HG03039 (cell line): ENCODE data around the gene ARSK.
A peak's percentile ranks its signal among the peaks of the same experiment; 100 is the strongest.

ENCODE experiments used
- ATAC-seq: cut with Tn5 transposase; IDR thresholded peaks from one replicate; pipeline ENCODE4 v1.9.1; 2021; ENCODE audit warnings: mild to moderate bottlenecking, moderate library complexity; ENCODE audit not compliant: unreplicated experiment

ARSK gene, protein sequence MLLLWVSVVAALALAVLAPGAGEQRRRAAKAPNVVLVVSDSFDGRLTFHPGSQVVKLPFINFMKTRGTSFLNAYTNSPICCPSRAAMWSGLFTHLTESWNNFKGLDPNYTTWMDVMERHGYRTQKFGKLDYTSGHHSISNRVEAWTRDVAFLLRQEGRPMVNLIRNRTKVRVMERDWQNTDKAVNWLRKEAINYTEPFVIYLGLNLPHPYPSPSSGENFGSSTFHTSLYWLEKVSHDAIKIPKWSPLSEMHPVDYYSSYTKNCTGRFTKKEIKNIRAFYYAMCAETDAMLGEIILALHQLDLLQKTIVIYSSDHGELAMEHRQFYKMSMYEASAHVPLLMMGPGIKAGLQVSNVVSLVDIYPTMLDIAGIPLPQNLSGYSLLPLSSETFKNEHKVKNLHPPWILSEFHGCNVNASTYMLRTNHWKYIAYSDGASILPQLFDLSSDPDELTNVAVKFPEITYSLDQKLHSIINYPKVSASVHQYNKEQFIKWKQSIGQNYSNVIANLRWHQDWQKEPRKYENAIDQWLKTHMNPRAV

DNA sequence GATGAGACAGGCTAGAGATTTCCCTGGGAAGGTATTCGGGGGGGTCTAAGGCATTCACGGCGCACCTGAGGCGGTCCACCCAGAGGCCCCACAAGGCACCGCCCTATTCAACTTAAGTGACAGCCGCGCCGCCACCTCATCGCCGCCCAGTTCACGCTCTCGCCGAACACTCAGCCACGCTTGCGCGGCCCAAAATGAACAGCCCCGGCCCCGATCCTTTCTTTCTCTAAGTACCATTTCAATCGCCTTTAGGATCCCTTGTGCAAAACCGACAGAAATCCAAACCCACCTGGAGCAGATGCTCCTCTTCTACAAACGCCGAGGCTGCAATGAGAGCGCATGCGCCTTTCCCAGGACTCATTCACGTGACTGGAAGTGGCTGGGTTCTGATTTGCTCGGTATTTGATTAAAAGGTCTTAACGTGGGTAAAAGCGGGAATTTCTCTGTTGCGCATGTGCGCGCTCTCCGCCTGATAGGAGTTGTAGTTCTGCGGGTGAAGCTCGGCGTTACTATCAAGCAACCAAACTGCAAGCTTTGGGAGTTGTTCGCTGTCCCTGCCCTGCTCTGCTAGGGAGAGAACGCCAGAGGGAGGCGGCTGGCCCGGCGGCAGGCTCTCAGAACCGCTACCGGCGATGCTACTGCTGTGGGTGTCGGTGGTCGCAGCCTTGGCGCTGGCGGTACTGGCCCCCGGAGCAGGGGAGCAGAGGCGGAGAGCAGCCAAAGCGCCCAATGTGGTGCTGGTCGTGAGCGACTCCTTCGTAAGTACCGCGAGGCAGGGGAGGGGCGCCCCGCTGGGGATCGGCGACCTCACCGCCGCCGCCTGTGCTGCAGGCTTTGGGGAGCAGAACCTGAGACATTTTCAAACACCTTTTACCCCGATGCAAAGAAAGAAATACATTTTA, at the start of gene ARSK, which contains the start of gene SKIC3:
ARSK (plus strand) TSS at position 455 of the 902 bp plus-strand sequence; CDS start at position 633, 178 bp downstream.
SKIC3 (minus strand) TSS at position 331 of the 902 bp plus-strand sequence. CDS start 7,827 bp downstream, outside the sequence.
- peak; percentile 89 for ATAC-seq

DNA sequence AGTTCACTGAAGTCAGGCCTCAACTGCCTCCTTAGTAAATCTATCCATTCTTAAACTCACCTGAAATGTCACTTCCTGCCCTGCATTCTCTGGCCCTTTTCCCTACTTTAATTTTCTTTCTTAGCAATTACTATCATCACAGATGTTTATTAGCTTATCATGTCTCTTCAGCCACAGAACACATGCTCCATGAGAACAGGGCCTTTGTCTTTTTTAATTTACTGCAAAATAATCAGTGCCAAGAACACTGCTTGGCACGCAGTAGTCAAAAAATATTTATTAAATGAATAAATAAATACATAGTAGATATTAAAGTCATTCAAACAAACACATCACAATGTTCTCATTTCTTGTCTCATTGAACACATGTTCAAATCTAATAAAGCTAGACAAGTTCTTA, 46.4 kb upstream of the ARSK start:
- no peak for ATAC-seq

DNA sequence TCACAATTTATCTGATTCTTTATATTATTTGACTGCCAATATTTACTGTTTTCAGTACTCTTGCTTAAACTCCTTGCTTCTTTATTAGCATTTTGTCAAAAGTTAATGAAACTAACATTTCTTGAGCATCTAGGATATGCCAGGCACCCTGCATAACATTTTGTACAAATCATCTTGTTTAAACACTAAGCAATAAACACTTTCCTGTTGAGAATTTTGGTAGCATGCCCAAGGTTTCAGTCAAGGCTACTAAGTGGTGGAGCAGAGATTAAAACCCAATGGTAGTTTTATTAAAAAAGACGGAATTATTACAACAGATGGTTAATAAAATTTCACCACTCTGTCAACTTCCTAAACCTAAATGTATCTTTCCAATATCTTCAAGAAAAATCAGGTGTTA, 43.3 kb upstream of the ARSK start:
- no peak for ATAC-seq

DNA sequence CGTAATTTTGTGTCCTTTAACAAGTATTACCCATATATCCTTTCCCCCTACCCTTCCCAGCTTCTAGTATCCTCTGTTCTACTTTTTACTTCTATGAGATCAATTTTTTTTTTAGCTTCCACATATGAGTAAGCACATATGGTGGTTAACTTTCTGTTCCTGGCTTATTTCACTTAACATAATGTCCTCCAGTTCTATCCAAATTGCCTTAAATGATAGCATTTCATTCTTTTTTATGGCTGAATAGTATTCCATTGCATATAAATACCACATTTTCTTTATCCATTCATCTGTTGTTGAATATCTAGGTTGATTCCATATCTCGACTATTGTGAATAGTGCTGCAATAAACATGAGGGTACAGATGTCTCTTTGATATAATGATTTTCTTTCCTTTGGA, 36.5 kb upstream of the ARSK start:
- ATAC-seq, result no peak

DNA sequence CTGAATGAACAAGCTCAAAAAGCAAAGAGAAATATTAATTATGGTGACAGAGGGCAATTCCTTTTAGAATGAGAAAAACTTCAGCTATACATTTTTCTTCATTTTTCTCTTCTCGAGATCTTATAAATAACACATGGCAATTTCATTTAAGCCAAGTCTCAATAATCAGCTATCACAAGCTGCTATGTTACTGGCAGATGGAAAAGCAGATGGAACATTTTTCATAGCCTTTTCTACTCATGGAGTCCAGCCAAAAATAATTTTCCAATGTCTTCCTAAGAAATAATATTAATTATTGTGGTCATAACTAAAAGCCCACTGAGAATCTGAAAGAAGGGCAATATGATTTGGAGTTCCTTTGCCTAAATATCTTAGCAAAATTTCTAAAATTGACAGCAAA, 35.8 kb upstream of the ARSK start:
- no peak for ATAC-seq

DNA sequence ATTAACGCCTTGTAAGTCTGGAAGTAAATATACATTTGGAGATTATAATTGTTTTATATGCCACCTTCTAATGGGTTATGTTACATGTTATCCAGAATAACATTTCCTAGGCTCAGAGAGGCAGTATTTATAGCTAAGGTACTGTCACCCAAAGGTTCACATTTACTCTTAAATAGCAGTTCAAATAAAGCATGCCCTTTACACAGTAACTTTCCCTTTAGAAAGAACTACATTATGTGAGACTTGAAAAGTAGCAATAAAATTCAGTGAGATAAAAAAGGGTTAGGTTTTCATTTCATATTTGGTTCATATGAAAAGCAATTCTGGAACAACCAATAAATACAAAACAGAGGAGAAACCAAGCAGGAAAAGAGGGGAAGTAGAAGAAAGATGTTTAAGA, 35.2 kb upstream of the ARSK start:
- no peak for ATAC-seq

DNA sequence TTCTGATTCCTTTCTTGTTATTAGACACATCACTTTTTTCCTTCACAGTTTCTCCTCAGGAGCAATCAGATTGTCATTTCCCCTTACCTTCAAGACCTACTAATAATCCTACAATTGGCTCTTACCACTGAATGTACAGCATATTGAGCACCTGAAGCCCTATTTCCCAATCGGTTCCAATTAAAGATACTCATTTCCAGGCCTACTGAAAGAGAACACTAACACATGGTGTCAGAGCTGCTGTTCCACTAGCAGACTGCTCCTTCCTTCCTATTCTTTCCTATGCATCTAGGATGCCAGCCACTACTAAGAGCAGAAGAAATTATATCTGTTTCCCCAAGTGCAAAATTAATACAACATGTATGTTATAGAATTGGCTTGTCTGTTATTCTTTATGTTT, 34.7 kb upstream of the ARSK start:
- no peak for ATAC-seq

DNA sequence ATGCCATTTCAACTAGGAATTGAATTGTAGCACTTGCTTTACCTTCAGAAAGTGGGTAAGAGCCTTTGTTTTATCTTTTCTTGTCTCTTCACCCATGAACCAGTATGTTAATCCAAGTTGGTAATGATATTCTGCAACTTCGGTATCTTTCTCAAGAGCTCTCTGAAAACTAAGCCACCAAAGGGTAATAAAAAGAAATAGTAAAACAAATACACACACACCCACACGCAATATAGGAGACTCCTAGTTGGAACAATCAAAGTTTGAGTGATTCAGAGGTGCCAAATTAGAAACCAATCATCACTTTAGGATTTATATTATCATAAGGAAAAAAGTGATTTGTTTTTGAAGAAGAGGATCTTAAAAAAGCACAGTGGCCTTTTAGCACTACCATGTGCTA, 30.5 kb upstream of the ARSK start:
- no peak for ATAC-seq

DNA sequence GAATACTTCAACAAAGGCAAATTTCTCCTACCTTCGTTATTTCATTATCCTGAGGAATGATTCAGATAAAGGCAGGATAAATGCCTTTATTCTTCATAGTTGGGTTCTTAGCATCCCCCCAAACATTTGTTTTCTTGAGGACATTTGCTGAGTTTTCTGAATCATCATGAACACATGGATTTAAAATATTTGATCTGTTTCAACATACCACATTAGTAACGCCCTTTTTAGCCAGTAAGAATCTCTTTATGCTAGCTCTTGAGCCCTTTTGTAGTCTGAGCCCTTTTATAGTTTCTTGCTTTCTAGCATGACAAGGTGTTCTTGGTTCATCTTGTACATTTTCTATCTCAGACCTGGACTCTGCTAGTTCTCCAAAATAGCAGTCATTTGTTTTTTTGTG, 28.0 kb upstream of the ARSK start:
- ATAC-seq, result no peak

DNA sequence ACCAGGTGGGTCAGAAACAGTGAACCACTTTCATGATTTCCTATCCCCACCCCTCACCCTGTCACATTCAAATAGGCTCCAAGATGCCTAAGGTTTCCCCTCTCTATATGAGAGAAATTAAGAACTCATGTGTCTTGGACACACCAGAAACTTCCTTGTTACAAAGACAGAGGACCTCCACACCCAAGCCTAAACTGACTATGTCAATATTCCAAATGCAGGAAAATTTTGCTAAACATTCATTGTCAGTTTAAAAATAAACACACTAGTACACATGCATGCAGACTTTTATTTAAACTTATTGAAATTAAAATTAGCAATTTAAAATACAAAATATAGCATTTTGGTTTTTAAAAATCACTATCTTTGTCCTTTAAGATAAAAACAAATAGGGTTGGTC, 26.3 kb upstream of the ARSK start:
- no peak for ATAC-seq

DNA sequence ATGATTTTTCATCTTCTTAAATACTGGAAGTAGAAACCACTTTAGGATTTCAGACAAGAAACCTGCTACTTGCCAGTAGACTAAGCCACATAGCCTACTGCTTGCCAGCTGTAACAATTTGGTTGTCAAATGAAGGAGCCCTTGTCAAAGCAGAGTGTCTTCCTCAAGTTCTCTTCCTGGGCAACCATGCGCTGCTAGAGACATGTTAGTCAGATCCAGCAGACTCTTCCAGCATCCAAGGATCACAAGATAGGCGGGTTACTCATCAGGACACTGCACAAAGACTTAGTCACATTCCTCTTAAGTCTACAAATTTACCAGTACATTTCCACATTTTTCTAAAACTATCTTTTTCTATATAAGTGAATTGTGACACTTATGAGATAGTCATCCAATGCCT, 24.5 kb upstream of the ARSK start:
- no peak for ATAC-seq

DNA sequence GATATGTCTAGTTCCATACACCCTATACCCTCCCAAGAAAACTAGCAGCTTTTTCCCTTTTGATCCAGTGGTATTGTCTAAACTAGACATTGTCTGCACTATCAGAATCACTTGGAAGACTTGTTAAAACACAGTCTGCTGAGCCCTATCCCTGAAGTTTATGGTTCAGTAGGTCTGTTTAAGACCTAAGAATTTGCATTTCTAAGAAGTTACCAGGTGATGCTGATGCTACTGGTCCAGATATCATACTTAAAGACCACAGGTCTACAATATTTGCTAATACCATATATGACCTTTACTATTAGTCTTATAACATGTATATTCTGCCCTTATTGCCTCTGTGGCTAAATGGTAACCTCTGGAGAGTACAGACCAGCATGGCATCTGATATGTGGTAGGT, 23.4 kb upstream of the ARSK start:
- ATAC-seq, result no peak

DNA sequence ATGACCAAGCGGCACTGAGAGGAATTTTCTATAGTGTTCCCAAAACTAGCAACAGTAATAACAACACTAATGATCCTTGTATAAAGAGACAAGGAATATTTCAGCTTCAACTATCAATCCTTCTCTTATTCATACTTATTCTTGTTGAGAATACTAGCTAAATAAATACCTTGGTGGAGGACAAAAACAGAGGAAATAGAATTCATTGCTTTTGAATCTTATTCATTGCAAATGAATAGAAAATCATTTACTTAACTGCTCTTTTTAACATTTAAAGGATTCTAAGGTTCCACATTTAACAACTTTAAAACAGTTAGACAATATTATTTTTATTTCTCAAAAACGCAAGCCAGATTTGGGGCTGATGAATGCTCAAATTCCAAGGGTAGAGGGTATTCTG, 22.5 kb upstream of the ARSK start:
- no peak for ATAC-seq

DNA sequence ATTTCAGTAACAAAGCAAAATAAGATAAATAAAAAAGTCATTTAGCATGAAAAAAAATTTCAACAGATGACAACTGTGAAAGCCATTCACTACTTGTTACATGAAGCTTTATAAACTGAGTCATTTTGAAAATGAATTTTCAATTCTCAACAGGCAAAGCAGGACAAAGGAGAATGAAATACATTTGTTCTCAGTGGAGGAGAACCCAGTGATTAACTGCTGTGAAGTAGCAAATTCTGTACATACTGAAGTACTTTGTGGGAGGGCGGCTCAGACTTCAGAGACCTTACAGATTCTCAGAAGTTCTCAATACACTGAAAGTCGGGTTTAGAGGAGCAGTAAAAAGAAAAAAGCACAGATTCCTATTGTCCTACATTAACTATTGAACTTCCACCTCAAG, 21.8 kb upstream of the ARSK start:
- ATAC-seq, result no peak

DNA sequence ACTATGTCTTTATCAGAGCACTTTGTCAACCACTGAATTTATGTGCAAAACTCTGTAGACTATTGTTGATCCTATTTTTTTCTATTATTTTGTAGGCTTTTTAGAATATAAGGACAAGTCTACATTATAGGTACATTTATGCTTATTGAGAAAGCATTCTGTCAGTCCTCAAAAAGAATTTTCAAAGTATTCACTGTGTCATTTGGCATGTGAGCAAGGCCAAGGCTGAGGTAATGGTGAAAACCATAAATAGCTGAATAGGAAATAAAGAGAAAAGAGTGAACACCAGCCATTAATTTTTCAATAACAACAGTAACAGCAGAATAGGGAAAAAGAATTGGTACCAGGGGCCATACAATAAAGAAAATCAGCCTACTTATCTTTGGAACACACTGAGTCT, 21.1 kb upstream of the ARSK start:
- no peak for ATAC-seq

DNA sequence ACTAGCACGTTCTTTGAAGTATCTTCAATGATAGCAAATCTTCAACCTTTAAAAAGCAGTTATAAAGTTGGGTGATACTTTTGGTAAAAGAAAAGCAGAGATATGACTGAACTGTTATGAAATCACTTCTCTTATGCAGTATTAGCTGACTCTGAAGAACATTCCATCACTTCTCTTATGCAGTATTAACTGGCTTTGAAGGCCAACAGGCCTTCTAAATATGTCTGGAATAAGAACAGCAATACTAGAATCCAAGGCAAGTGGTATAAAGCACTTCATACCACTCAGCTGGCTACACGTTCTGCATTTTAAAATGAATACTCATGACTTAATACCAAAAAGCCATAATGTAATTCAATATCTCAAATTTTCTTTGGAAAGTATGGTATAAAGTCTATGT, 17.4 kb upstream of the ARSK start:
- no peak for ATAC-seq

DNA sequence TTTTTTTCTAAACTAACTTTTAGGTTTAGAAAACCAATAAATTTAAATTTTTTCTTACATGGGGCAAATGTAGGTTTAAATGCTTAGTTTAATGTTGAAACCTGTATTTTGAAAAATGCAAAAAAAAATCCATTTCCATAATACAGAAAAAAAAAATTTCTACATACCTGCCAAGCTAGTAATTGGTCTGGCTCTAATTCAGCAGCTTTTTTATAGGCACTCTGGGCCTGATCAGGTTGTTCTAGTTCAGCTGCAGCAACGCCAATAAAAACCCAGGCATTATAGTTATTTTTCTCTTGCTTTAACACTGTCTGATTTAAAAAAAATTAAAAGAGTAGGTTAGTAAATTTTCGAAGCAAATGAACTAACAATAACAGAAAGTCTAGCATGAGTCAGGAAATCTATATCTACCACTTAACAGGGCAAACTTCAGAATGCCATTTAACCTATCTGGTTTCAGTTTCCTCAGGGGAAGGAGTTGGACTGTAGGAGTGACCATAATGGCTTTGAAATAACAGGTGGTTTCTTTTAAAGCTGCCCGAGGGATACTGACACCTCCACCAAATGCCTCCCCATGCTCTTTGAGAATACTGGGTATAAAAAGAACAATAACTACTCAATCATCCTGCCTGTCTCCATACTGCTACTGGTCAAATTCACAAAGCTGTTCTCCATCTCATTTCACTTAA, 11.7 kb upstream of the ARSK start:
- ATAC-seq, result no peak

DNA sequence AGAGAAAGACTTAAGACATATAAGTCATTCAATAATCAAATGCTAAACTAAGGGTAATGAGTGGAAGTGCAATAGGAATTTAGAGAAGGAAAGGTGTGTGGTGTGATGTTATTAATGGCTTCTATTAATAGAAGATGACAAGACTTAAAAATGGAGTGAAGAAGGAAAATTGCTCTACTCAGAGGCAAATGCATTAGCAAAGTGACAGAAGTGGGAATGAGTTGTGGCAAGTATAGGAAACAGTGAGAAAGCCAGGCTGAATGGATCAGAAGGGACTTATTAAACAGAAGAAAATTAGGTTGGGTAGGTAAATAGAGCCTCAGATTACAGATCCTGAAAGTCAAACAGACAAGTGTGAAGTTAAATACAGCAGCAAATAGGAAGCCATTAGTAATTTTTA, 5.9 kb upstream of the ARSK start:
- no peak for ATAC-seq

DNA sequence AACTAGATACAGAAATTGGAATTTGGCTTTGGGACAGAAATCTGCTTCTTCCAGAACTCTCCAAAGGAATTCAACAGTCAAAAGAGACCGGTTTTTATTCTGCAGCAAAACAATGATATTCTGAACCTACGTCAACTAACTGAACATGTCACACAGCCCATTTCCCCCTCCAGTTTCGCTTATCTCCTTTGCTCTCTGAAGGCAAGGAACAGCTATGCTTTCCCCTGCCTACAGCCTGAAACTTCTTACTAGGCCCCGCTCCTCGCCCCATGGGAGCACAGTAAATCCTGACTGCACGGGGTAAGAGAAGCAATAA, 612 bp upstream of the ARSK start:
- ATAC-seq, result peak; percentile 13

DNA sequence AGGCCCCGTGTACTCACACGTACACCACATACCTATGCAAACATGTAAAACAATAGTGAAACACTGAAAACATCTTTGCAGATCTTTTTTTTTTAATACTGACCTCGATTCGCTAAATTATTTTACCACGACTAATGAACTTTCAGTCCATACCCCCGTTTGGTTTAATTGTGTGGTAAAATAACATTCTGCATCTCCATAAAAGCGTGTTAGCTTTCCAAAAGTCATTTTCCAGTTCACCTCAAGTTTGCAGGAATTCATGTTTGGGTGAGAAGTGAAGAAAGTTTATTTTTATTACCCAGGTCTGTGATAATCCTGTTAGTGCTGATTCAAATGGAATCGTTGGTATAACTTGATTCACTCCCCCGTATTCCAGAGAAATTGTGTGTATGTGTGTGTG, 652 bp downstream of the ARSK start:
- ATAC-seq, result no peak

DNA sequence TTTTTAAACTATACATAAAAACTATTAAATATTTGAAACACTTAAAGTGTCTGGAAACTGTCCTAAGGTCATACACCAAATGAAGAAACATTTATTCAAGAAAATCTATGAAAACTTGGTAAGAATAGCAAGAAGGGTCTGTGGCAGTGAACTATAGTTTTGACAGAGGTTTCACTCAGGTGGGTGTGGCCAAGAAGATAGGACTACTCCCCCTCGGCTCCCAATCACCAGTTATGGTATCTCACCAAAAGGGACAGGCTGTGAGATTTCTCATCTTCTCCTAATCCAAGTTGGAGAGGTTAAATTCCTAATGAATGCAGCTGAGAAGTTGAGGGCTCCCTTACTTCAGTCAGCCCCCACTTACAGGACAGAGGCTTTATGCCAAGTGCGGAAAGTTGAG, 2.9 kb downstream of the ARSK start:
- no peak for ATAC-seq
